HG02623 (cell line): Measurements from ENCODE around the gene MALL.
"Not testable (repeated sequence)": the region's sequence is repeated elsewhere in the genome, so short reads cannot be mapped to it uniquely, and the experiment has no call there.

ENCODE experiments used
- ATAC-seq: cut with Tn5 transposase; IDR thresholded peaks from one replicate; pipeline ENCODE4 v1.9.1; 2021; ENCODE audit warnings: moderate library complexity; ENCODE audit not compliant: unreplicated experiment

Gene MALL

GRCh38 chr2:110054521-110055407 is 60.9 kb downstream of the MALL start:
- not testable (repeated sequence) for ATAC-seq

- ATAC-seq = not testable (repeated sequence)
Measured at GRCh38 chr2:110053688-110054087, 61.9 kb downstream of the MALL start.

- not testable (repeated sequence) for ATAC-seq
Measured at GRCh38 chr2:110052166-110052565, 63.5 kb downstream of the MALL start.

- not testable (repeated sequence) for ATAC-seq
Measured at GRCh38 chr2:110050222-110050621, 65.4 kb downstream of the MALL start.

GRCh38 chr2:110049769-110050168 is 65.9 kb downstream of the MALL start:
- not testable (repeated sequence) for ATAC-seq

- not testable (repeated sequence) for ATAC-seq
Measured at GRCh38 chr2:110048255-110049197, 67.1 kb downstream of the MALL start.

- ATAC-seq = not testable (repeated sequence)
Measured at GRCh38 chr2:110047225-110047624, 68.4 kb downstream of the MALL start.

GRCh38 chr2:110041941-110042660 is 73.5 kb downstream of the MALL start:
- ATAC-seq = not testable (repeated sequence)

- ATAC-seq = not testable (repeated sequence)
Measured at GRCh38 chr2:110037336-110037735, 78.3 kb downstream of the MALL start.

GRCh38 chr2:110035384-110035783 is 80.2 kb downstream of the MALL start:
- ATAC-seq = not testable (repeated sequence)

- not testable (repeated sequence) for ATAC-seq
Measured at GRCh38 chr2:110034935-110035334, 80.7 kb downstream of the MALL start.
